Measurements from ENCODE around the gene RTN4.

DNA sequence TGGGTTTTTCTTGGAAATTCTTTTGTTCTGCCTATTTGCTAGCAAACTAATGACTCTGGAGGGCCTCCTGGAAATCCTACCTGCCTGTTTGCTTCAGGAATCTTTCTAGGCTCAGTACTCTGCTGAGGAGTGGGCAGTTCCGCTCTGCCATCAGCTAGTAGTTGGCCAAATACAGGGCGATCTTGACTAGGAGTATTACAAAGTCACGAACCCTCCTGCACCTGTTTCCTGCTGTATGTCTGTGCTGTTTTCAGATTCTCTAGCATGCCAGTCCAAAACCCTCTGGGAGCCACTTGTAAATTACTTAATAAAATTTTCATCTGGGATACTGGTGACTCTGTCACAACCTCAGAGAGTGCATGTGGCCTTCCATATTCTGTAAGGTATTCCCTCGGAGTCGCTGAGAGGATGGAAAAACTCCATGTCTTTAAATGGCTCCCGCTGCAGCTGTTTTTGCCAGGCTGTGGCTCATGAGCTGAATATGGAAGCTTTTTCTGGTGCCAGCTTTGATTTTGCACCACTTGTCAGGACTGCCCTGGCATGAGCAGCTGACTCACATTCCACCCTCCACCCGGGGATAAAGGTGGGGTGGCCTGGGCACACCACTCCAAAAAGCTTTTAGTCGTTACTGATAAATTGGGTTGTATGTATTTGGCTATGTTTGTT lies 123.0 kb downstream of the RTN4 start:
- TF ChIP-seq CTCF (IDR thresholded peaks at IDR 0.05), result no peak
- TF ChIP-seq POLR2A (IDR thresholded peaks at IDR 0.05), result no peak
- TF ChIP-seq EP300 (IDR thresholded peaks at IDR 0.05), result no peak
